ENCODE data around the gene SYMPK. TPM values are rescaled to one million over a fixed set of nuclear protein-coding genes. Genes with fewer than 3 reads are reported as not detected.

The SYMPK gene
- total RNA-seq, 1 donor from 2014 or later: 32.7 TPM

- DNase-seq: no peak
Measured at GRCh38 chr19:45780448-45781213, 82.3 kb downstream of the SYMPK start.

GRCh38 chr19:45780146-45780447 is 82.8 kb downstream of the SYMPK start:
- no peak for DNase-seq

DNA sequence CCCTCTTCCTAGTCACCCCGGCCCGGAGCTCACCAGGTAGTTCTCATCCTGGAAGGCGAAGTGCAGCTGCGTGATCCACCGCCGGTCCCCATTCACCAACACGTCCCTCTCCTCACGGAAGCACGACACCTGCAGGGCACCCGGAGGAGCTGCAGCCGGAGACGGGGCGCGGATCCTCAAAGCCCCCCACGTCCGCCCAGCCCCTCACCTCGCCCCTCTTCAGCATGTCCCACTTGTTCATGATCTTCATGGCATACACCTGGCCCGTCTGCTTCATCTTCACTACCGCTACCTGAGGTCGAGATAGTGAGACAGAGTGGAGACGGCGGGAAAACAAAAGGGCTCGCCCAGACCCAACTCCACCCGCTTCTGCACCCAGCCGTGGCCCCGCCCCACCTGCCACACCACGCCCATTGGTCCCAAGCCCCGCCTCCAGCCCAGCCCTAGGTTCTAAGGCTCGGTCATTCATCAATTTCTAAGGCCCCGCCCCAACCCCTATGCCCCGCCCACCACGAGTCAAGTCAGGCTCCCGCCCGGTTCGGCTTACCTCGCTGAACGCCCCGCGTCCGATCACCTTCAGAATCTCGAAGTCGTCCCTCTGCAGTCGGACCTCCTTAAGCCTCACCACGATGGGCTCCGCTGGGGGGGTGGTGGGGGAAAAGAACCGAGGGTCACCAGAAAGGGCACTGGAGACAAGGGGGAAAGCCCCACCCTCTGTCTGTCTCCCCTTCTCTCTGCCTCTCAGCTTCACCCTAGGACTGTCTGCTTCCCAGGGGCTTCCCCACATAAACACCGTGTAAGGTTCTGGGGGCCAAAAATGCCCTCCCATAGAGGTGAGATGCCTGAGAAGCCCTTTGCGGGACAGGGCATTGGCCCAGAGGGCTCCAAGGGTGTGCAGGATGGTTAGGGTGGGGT is 83.5 kb downstream of the SYMPK start:
- peak; percentile 87 for DNase-seq

DNA sequence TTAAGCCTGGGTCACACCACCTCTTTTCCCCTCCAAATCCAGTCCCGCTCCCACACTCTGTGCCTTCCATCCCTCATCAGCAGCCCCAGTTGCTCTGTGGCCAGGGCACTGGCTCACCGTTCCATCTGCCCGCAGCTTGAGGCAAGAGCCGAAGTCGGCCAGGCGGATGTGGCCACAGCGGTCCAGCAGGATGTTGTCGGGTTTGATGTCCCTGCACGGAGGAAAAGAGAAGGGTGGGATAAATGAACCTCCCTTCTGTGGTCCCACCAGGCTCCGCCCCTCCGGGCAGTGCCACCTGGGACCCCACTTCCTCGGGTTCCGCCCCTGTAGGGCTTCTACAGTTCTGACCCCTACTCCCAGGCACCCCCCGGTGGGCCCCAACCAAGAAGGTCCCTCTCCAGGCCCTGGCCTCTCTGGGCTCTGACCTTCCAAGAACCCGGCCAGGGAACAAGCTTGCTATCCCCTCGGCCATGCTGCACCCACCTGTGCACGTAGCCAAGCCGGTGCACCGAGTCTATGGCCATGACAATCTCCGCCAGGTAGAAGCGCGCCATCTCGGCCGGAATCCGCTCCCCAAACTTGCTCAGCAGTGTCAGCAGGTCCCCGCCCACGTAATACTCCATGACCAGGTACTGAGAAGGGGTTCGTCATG is 84.8 kb downstream of the SYMPK start:
- DNase-seq: no peak

- DNase-seq: no peak
Measured at GRCh38 chr19:45777395-45777961, 85.5 kb downstream of the SYMPK start.

- no peak for DNase-seq
Measured at GRCh38 chr19:45774765-45775164, 88.2 kb downstream of the SYMPK start.

DNA sequence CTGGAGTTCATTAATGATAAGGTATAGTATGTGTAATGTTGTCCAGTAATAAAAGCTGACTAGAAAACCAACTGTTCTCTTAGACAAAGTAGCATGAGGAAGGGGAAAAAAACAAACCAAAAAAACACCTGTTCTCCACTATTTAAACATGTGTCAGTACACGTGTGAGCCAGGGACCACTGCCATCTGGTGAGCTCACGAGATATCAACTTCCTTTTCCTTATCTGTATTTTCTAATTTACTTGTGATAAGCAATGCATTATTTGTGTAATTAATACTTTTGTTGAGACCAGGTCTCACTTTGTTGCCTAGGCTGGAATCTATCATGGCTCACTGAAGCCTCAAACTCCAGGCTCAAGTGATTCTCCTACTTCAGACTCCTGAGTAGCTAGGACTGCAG is 89.6 kb downstream of the SYMPK start:
- no peak for DNase-seq

DNA sequence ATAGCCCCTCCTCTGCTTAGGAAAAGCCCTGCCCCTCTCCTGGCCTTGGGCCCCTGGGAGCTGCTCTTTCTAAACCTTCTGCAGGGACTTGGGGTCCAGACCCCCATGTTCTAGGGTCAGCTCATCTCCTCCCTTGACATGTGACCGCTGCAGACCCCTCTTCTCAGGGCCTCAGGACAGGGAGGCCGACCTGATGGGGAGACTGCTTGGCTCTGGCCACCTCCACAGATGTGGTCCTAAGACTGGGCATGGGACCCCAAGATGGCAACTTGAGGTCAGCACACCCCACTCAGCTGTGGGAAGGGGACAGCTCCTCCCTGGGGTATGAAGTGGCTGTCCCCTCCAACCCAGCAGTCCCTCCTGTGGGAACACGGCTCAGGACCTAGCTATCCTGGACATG is 90.0 kb downstream of the SYMPK start:
- no peak for DNase-seq

DNA sequence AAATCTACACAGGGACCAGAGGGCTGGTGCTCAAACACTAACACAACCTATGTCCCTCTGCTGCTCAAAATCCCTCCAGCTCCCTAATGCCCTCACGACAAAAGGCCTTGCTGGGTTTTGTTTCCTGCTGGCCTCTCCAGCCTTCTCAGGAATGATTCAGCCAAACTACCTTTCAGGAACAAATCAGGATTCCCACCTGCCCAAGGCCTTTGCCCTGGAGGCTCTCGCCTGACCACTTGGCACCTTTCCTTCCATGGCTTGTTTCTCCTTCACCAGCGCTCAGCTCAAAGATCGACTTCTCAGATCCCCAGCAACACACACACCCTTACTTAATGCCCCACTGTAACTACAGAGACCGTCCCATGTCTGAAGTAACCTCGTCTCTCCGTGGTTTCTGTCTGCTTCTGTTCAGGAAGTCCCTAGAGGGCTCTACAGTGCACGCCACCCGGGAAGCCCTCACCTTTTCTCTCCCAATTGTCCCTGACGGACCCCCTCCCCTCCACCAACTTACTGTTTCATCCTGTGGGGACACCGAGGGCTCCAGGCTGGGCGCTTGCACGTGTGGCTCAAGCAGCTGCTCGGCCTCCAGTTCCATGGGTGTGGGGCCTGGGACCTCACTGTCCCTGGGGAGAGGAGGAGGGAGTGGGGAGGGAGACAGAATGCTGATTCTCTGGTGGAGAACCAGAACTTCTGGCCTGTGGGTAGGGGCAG is 90.7 kb downstream of the SYMPK start:
- no peak for DNase-seq

- no peak for DNase-seq
Measured at GRCh38 chr19:45771311-45771933, 91.5 kb downstream of the SYMPK start.

DNA sequence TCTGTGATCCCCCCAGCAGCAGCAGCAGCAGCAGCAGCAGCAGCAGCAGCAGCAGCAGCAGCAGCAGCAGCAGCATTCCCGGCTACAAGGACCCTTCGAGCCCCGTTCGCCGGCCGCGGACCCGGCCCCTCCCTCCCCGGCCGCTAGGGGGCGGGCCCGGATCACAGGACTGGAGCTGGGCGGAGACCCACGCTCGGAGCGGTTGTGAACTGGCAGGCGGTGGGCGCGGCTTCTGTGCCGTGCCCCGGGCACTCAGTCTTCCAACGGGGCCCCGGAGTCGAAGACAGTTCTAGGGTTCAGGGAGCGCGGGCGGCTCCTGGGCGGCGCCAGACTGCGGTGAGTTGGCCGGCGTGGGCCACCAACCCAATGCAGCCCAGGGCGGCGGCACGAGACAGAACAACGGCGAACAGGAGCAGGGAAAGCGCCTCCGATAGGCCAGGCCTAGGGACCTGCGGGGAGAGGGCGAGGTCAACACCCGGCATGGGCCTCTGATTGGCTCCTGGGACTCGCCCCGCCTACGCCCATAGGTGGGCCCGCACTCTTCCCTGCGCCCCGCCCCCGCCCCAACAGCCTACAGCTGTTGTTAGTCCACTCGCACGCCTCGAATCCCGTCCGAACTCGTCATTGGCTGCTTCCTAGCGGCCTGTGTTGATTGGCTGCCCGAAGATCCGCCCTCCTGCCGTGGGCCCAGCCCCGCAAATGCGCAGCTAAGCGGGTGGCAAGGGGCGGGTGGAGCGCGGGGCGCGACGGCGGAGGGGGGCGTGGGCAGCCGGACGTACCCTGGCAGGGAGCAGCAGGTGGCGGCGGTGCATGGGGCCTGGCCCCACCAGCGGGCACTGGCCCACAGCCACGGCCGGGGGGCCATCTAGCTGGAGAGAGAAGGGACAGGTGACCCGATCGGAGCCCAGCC is 92.5 kb downstream of the SYMPK start:
- DNase-seq: peak; percentile 99

GRCh38 chr19:45769821-45770191 is 93.1 kb downstream of the SYMPK start:
- DNase-seq: no peak

DNA sequence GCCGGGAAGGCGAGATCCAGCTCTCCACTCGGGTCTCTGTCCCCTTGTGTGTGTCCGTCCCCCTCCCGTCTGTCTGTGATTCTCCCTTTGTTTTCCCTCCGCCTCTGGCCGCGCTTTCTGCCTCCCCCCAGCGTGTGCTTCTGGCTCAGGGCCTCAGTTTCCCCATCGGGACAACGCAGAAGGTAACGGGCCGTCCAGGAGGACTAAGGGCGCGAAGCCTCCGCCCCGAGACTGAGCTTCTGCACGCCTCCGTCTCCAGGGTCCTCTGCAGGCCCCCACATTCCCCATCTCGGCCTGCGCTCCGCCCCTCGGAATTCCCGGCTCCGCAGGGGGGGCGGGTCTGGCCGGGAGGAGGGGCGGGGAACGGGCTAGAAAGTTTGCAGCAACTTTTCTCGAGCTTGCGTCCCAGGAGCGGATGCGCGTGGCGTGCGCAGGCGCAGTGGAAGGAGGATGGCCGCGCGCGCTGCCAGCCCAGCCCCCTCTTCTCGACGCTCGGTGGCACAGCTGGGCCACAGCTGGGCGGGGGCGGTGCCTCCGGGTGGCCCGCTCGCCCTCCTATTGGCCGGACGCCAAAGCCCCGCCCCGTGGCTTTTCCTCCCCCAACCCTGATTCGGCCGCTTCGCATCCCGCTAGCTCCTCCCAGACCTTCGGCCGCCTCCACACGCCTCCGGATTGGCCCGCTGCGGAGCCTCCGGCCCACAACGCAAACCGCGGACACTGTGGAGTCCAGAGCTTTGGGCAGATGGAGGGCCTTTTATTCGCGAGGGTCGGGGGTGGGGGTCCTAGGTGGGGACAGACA is 93.8 kb downstream of the SYMPK start, which contains the start of gene SIX5:
Gene SIX5, minus strand, starts transcription at position 269 of the 799 bp plus-strand sequence. CDS start 408 bp downstream, outside the sequence.
- DNase-seq: peak; percentile 99

GRCh38 chr19:45768655-45768983 is 94.3 kb downstream of the SYMPK start:
- DNase-seq: peak; percentile 56

DNA sequence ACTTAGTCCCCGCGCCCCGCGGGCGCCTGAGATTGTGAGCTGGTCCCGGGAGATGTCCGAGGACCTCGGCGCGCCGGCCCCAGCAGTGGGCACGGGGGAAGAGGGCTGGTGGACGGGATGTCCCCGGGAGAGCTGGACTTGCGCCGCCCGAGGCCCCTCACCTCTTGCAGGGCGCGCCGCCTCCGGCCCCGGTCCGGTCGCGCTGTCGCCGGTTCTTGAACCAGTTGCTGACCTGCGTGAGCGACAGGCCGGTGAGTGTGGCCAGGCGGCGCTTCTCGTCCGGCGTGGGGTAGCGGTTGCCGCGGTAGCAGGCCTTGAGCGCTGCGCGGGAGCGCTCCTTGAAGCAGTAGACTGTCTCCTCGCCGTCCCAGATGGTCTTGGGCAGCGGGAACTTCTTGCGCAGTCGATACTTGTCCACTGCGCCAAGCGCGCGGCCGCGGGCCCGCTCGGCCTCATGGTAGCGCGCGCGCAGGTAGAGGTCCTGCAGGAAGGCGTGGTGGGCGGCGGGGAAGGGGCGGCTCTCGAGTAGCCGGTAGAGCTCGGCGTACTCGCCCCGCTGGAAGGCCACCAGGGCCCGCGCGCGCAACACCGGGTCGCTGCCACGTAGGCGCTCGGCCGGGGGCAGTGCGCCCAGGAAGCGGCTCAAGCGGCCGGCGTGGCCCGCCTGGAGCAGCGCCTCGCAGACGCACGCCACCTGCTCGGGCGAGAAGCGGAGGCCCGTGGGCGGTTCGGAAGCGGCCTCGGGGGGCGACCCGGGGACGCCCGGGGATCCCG is 94.9 kb downstream of the SYMPK start:
- DNase-seq: peak; percentile 78

DNA sequence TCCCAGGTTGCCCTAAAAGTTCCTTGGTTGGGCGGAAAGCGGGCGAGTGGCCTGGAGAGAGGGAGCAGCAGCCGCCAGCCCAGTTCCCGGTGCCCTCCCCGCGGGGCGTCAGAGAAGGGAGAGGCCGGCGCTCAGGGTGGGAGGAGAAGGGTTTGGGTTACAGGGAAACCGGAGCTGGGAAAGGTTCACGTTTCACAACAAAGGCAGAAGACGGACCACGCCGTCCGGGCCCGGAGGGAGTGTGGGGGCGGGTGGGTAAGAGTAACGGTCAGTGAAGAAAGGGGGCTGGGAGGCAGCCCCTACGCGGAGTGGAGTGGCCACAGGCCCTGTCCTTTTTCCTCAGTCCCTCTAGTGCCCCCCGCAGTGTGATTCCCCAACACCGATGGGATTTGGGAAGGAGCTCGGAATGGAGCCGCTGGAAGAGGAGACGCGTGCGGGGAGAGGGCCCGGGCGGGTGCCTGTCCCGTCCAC is 95.5 kb downstream of the SYMPK start:
- peak; percentile 63 for DNase-seq

DNA sequence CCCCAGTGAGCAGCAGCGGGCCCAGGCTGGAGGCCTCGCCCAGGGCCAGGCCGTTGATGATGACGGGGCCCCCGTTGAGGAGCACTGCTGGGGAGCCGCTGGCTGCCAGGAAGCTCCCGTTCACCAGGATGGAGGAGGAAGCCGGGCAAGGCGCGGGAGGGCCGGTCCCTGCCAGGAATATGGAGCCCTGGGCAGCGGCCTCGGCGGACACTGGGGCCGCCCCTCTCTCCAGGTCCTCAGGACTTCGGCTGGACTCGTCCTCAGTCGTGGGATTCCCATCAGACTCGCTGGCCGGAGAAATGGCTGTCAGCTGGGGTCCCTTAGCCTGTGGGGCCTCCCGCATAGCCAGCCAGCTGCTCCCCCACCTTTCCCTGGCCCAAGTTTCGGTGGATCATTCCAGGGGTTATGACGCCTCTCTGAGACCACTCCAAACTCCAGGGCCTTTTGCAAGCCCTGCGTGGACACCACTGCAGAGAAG is 96.0 kb downstream of the SYMPK start:
- DNase-seq: peak; percentile 39

DNA sequence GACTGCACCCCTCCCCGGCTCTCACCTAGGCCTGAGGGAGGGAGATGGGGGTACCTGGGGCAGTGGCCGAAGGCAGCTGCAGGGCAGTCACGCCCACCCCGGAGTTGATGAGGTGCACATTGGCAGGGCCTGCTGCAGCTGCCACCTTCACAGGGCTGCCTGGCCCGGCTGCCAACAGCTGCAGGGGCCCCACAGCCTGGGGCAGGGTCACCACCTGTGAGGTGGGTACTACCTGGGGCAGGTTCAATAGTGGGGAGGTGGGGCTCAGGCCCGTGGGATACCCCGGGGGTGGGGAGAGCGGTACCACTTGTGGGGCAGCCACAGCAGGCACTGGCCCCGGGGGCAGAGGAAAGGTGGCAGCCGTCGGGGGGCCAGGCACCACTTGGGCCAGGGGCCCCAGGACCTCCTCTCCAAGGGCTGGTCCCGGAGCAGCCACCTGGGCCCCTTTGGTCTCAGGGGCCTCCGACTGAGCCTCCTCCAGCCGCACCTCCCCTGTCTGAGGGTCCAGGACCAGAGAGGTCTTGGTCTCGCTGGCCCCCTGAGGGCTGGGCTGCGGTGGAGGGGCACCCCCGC is 96.6 kb downstream of the SYMPK start:
- no peak for DNase-seq
